ENCODE data around the gene TM9SF3.

The TM9SF3 gene

GRCh38 chr10:96613576-96613975 is 26.8 kb upstream of the TM9SF3 start:
- no peak for TF ChIP-seq CTCF (conservative IDR thresholded peaks at IDR 0.05; ENCODE audit: low read depth)
- no peak for DNase-seq (ENCODE audit: low spot score)
- CTCF ChIA-PET = no interaction called here
- POLR2A ChIA-PET (ENCODE audit: low non-redundant PET) = no interaction called here
- no peak overlapping the region for H3K27ac ChIP-seq

GRCh38 chr10:96612055-96612830 is 25.4 kb upstream of the TM9SF3 start:
- no peak for DNase-seq (ENCODE audit: low spot score)

GRCh38 chr10:96610817-96611216 is 24.0 kb upstream of the TM9SF3 start:
- no peak overlapping the region for H3K27ac ChIP-seq
- ChIA-PET CTCF (interaction anchor here (0.5 kb wide), 1 partner anchor 35 kb away, joined by 3 read pairs; no protein-coding TSS in a partner anchor), POLR2A (ENCODE audit: low non-redundant PET) (no interaction called here)
- no peak for TF ChIP-seq CTCF (conservative IDR thresholded peaks at IDR 0.05; ENCODE audit: low read depth)
- no peak for DNase-seq (ENCODE audit: low spot score)

More at GRCh38 chr10:96612055-96612830, 25.4 kb upstream of the TM9SF3 start:
- ChIA-PET POLR2A (ENCODE audit: low non-redundant PET) (no interaction called here), CTCF (interaction anchor here (0.7 kb wide), 1 partner anchor 21 kb away, joined by 3 read pairs; no protein-coding TSS in a partner anchor)
- H3K27ac ChIP-seq = no peak overlapping the region
- no peak for TF ChIP-seq CTCF (conservative IDR thresholded peaks at IDR 0.05; ENCODE audit: low read depth)

GRCh38 chr10:96609510-96609909 is 22.7 kb upstream of the TM9SF3 start:
- H3K27ac ChIP-seq = no peak overlapping the region
- POLR2A ChIA-PET (ENCODE audit: low non-redundant PET) = no interaction called here
- CTCF ChIA-PET = interaction anchor here (1.0 to 1.2 kb wide), 2 partner anchors 20 to 31 kb away, joined by 4 read pairs; no protein-coding TSS in a partner anchor
- TF ChIP-seq CTCF (conservative IDR thresholded peaks at IDR 0.05; ENCODE audit: low read depth) = no peak
- no peak for DNase-seq (ENCODE audit: low spot score)

- CTCF ChIA-PET = interaction anchor here (0.7 to 1.0 kb wide), 2 partner anchors 20 to 131 kb away, joined by 3 to 4 read pairs; no protein-coding TSS in a partner anchor
- POLR2A ChIA-PET (ENCODE audit: low non-redundant PET) = no interaction called here
- H3K27ac ChIP-seq = no peak overlapping the region
- no peak for TF ChIP-seq CTCF (conservative IDR thresholded peaks at IDR 0.05; ENCODE audit: low read depth)
- DNase-seq (ENCODE audit: low spot score) = no peak
Observed at GRCh38 chr10:96608805-96609204, 22.0 kb upstream of the TM9SF3 start.

GRCh38 chr10:96608262-96608661 is 21.4 kb upstream of the TM9SF3 start:
- ChIA-PET CTCF (interaction anchor here (1.0 kb wide), 1 partner anchor 19 kb away, joined by 4 read pairs; no protein-coding TSS in a partner anchor), POLR2A (ENCODE audit: low non-redundant PET) (no interaction called here)

More at GRCh38 chr10:96608262-96608661, 21.4 kb upstream of the TM9SF3 start:
- H3K27ac ChIP-seq = no peak overlapping the region
- DNase-seq (ENCODE audit: low spot score) = no peak
- no peak for TF ChIP-seq CTCF (conservative IDR thresholded peaks at IDR 0.05; ENCODE audit: low read depth)

Data from RWPE1 (cell line).